Stomach (tissue), 9 donors: ENCODE data around the gene AUNIP. TPM values are rescaled to one million over a fixed set of nuclear protein-coding genes. Genes with fewer than 3 reads are reported as not detected.
A peak's percentile ranks its signal among the peaks of the same experiment; 100 is the strongest.

ENCODE experiments used
- DNase-seq, 2 donors: peaks; one replicate each; pipeline versions ENCODE4 v3.0.0 to v3.0.0-alpha.2; 2013 to 2019
- H3K27ac ChIP-seq, 5 donors: fragments of 200-600 bp in 4 of 5; sonication (generic) in 4 of 5; one replicate each; pipeline ENCODE4 v1.5.1; 2013 to 2019; ENCODE audit warnings: mild to moderate bottlenecking in 1 of 5, moderate library complexity in 1 of 5
- H3K27me3 ChIP-seq, 3 donors: fragments of 200-600 bp; sonication (generic); one replicate each; pipeline ENCODE4 v1.5.1; 2017 to 2019; ENCODE audit warnings: mixed run types in 1 of 3
- H3K36me3 ChIP-seq, 4 donors: fragments of 200-600 bp; sonication (generic); 1 replicate in 3 of 4; 2 replicates in 1 of 4; pipeline ENCODE4 v1.5.1; 2016 to 2019
- H3K4me1 ChIP-seq, 4 donors: fragments of 200-600 bp; sonication (generic); one replicate each; pipeline ENCODE4 v1.5.1; 2016 to 2019
- H3K4me3 ChIP-seq, 4 donors: fragments of 200-600 bp; sonication (generic) in 3 of 4; one replicate each; pipeline ENCODE4 v1.5.1; 2016 to 2019; ENCODE audit warnings: mild to moderate bottlenecking in 1 of 4
- H3K9me3 ChIP-seq, 4 donors: fragments of 200-600 bp; sonication (generic); one replicate each; pipeline ENCODE4 v1.5.1; 2016 to 2019
- CTCF ChIP-seq, 7 experiments: fragments of 450-650 bp in 4 of 7; fragments of 200-600 bp in 3 of 7; sonication (generic) in 3 of 7; IDR thresholded peaks; one replicate each; pipeline ENCODE4 v1.5.1; 2016 to 2019; ENCODE audit warnings: antibody characterized with exemption in 7 of 7, control low read depth in 2 of 7, mild to moderate bottlenecking in 1 of 7
- EP300 ChIP-seq: sonication (generic); formaldehyde crosslinking; IDR thresholded peaks from one replicate; pipeline ENCODE4 v1.6.1; 2017; ENCODE audit warnings: antibody characterized with exemption
- POLR2A ChIP-seq, 4 donors: fragments of 450-650 bp; IDR thresholded peaks; one replicate each; pipeline ENCODE4 v1.6.1; 2016; ENCODE audit warnings: antibody characterized with exemption in 4 of 4, control low read depth in 2 of 4, mild to moderate bottlenecking in 1 of 4, moderate library complexity in 1 of 4
- POLR2AphosphoS5 ChIP-seq, 3 donors: sonication (generic); formaldehyde crosslinking; IDR thresholded peaks; one replicate each; pipeline ENCODE4 v1.6.1; 2016; ENCODE audit warnings: antibody characterized with exemption in 3 of 3
- WGBS, 5 donors: extraction: QIAGEN DNeasy Blood & Tissue Kit in 3 of 5; methylation state at CpG; one replicate each; pipeline versions ENCODE4 v1.1.5 to v1.1.7; 2013 to 2018; 5-methylcytosine and 5-hydroxymethylcytosine counted together
- intact Hi-C: fragments of 100-400 bp; cut with DNase I; formaldehyde crosslinking; loops from one replicate; pipeline ENCODE4 v1.15.1; 2023; ENCODE audit warnings: low total_unique reads
- polyA plus RNA-seq, 3 donors: library from polyadenylated mRNA; stranded (reverse); fragments of 200-250 nt; gene quantifications; one replicate each; pipeline ENCODE4 v1.2.3, GENCODE V29; 2013
- total RNA-seq, 5 donors: library from RNA; depleted of rRNA; stranded (reverse); fragments of >200 nt; gene quantifications; one replicate each; pipeline versions ENCODE4 v1.1.0 to v1.2.3, GENCODE V29; 2014 to 2016
- donor health status: healthy with polysubstance abuse.
- donor health status: Bipolar disorder and iron deficiency.
- donor health status: healthy.

Gene AUNIP
- total and polyA plus RNA-seq, 8 donors, result 0.68 to 2.8 (median 1.00) TPM; not detected in 3

- H3K27ac ChIP-seq, result peak overlapping the region in 4 of 5 donors; percentile 22 to 56 (median 46)
- H3K27me3 ChIP-seq, result no peaks in the 10 kb centered on the region
- no peak for DNase-seq
- peaks cover 0 to 14% (median 3%) of the 10 kb centered on the region in 4 donors for H3K36me3 ChIP-seq
- H3K9me3 ChIP-seq, result no peaks in the 10 kb centered on the region
- intact Hi-C loops, result no loop called here
- peaks cover 64 to 83% (median 69%) of the 10 kb centered on the region in 4 donors for H3K4me1 ChIP-seq
- no peak for TF ChIP-seq CTCF (IDR thresholded peaks at IDR 0.05)
- TF ChIP-seq POLR2A (IDR thresholded peaks at IDR 0.05), result no peak
- TF ChIP-seq EP300, result no peak
- no peak for TF ChIP-seq POLR2AphosphoS5 (IDR thresholded peaks at IDR 0.05)
- 66 to 87% (median 76%) methylated on average over 1 of the region's 1 CpG for WGBS, 5 donors
- no peak overlapping the region for H3K4me3 ChIP-seq
These were observed 11.4 kb upstream of the AUNIP start for GRCh38 chr1:25870614-25871013.

DNA sequence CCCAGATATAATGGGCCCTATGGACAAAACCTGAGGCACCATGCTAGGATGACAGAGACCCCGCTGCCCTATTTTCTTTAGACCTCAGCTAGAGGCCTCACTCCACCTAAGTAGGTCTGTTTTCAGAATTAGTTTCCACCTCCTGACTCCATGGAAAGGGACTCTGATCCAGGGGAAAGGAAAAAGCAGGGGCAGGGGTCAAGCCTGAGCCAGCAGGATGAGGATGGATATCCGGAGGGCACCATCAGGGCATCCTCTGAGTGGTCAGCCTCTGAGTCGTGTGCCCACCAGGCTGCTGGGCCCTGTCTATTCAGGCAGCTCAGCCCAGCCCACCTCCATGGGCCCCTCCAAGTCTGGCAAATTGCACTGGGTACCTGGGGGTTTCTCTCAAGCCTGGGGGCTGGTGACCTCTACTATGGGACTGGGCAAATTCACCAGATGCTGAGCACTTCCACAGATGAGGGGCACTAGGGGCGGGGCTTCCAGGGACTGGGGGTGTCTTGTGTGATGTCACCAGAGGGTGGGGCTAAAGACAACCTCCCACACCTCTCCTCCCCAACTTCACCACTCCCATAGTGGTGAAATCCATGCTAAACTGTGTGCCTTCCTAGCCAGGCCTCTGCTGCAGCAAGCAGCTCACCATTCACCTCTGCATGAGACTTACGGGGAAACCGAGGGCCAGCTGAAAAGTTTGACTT lies 10.8 kb upstream of the AUNIP start:
- 67 to 90% (median 72%) methylated on average over 5 to 6 of the region's 6 CpGs for whole genome bisulfite sequencing, 5 donors
- H3K4me3 ChIP-seq, result no peak overlapping the region
- H3K4me1 ChIP-seq, result peaks cover 63 to 79% (median 67%) of the 10 kb centered on the region in 4 donors
- H3K36me3 ChIP-seq, result peaks cover 0 to 14% (median 3%) of the 10 kb centered on the region in 4 donors
- intact Hi-C loops, result no loop called here
- no peaks in the 10 kb centered on the region for H3K27me3 ChIP-seq
- H3K9me3 ChIP-seq, result no peaks in the 10 kb centered on the region
- TF ChIP-seq POLR2AphosphoS5 (IDR thresholded peaks at IDR 0.05) (no peak), POLR2A (IDR thresholded peaks at IDR 0.05) (no peak), EP300 (no peak), CTCF (IDR thresholded peaks at IDR 0.05) (no peak)
- H3K27ac ChIP-seq, result peak overlapping the region; percentile 22 to 56 (median 39)
- DNase-seq, result no peak

GRCh38 chr1:25867210-25867991 lies 8.1 kb upstream of the AUNIP start:
- Histone ChIP-seq H3K36me3 (peaks cover 0 to 31% (median 16%) of the 10 kb centered on the region in 4 donors), H3K4me1 (peaks cover 39 to 54% (median 43%) of the 10 kb centered on the region in 4 donors), H3K27ac (peak overlapping the region; percentile 76 to 86 (median 79)), H3K27me3 (no peaks in the 10 kb centered on the region), H3K9me3 (no peaks in the 10 kb centered on the region), H3K4me3 (no peak overlapping the region)
- peak; percentile 58 to 66 for DNase-seq
- TF ChIP-seq POLR2AphosphoS5 (IDR thresholded peaks at IDR 0.05) (peak in 2 of 3 donors; percentile 52 to 67), CTCF (IDR thresholded peaks at IDR 0.05) (no peak), EP300 (no peak)
- WGBS, 5 donors, result 30 to 46% (median 38%) methylated on average over 9 of the region's 9 CpGs
- intact Hi-C loops, result no loop called here

- peak in 1 of 2 donors; percentile 7 for DNase-seq
- TF ChIP-seq POLR2A (IDR thresholded peaks at IDR 0.05), result no peak
- no peak for TF ChIP-seq POLR2AphosphoS5 (IDR thresholded peaks at IDR 0.05)
- no peak for TF ChIP-seq CTCF (IDR thresholded peaks at IDR 0.05)
- no peak for TF ChIP-seq EP300
- H3K9me3 ChIP-seq, result no peaks in the 10 kb centered on the region
- H3K4me3 ChIP-seq, result no peak overlapping the region
- H3K27ac ChIP-seq, result peak overlapping the region; percentile 76 to 86 (median 79)
- H3K27me3 ChIP-seq, result no peaks in the 10 kb centered on the region
- WGBS, 5 donors, result 48 to 86% (median 60%) methylated on average over 1 of the region's 1 CpG
- intact Hi-C loops, result no loop called here
- peaks cover 29 to 46% (median 32%) of the 10 kb centered on the region in 4 donors for H3K4me1 ChIP-seq
- peaks cover 0 to 32% (median 18%) of the 10 kb centered on the region in 4 donors for H3K36me3 ChIP-seq
These were observed 7.0 kb upstream of the AUNIP start for GRCh38 chr1:25866288-25866687.
